Skeletal muscle tissue (tissue), 1 donor: ENCODE measurements around the gene PYY. TPM values are rescaled to one million over a fixed set of nuclear protein-coding genes. Genes with fewer than 3 reads are reported as not detected.

ENCODE experiments used
- total RNA-seq: library from RNA; depleted of rRNA; stranded (reverse); fragments of >200 nt; gene quantifications from one replicate; pipeline ENCODE4 v1.2.3, GENCODE V29; 2014

PYY gene
- total RNA-seq, 1 donor from 2014 or later, result not detected

Other genes starting within 250 kb of the PYY start
- not detected for gene SOST, start 195.1 kb downstream of the PYY start, total RNA-seq
- gene DUSP3, start 175.0 kb downstream of the PYY start, total RNA-seq, result 39.7 TPM
- not detected for gene CFAP97D1, start 173.5 kb downstream of the PYY start, total RNA-seq
- gene MPP3, start 120.8 kb downstream of the PYY start, total RNA-seq, result 4.2 TPM
- gene CD300LG, start 106.8 kb downstream of the PYY start, total RNA-seq, result 1.6 TPM
- 1.0 TPM for gene MPP2, start 46.4 kb downstream of the PYY start, total RNA-seq
- not detected for gene PPY, start 11.5 kb downstream of the PYY start, total RNA-seq
- under 0.01 TPM for gene NAGS, start 50.7 kb upstream of the PYY start, total RNA-seq
- gene TMEM101, start 61.0 kb upstream of the PYY start, total RNA-seq, result 67.3 TPM
- gene LSM12, start 112.7 kb upstream of the PYY start, total RNA-seq, result 13.6 TPM
- gene G6PC3, start 116.8 kb upstream of the PYY start, total RNA-seq, result 13.0 TPM
- 44.4 TPM for gene HDAC5, start 169.7 kb upstream of the PYY start, total RNA-seq
- 1.0 TPM for gene HROB, start 188.0 kb upstream of the PYY start, total RNA-seq
- 4.7 TPM for gene ASB16, start 216.8 kb upstream of the PYY start, total RNA-seq
- 24.0 TPM for gene TMUB2, start 233.0 kb upstream of the PYY start, total RNA-seq
- gene ATXN7L3, start 245.9 kb upstream of the PYY start, total RNA-seq, result 21.4 TPM